Stimulated activated CD4-positive, alpha-beta T cell treated with anti-CD3 and anti-CD28 coated beads, Interleukin-1b, Interleukin-23, amount 100 ng/mL, for 4 hours (primary cell): ENCODE measurements around the gene CHCHD1.
"Not testable (repeated sequence)": the region's sequence is repeated elsewhere in the genome, so short reads cannot be mapped to it uniquely, and the experiment has no call there.

ENCODE experiments used
- DNase-seq, 2 donors: peaks; one replicate each; pipeline ENCODE4 v3.0.0-alpha.2; 2020; ENCODE audit warnings: low read depth in 2 of 2

Gene CHCHD1

GRCh38 chr10:73791871-73792400 lies 10.1 kb downstream of the CHCHD1 start:
- no peak for DNase-seq

- no peak for DNase-seq
These were observed 11.6 kb downstream of the CHCHD1 start for GRCh38 chr10:73793456-73793855.

GRCh38 chr10:73795491-73795890 lies 13.6 kb downstream of the CHCHD1 start:
- DNase-seq: not testable (repeated sequence)

- not testable (repeated sequence) for DNase-seq
These were observed 14.2 kb downstream of the CHCHD1 start for GRCh38 chr10:73796035-73796434.

GRCh38 chr10:73796766-73797165 lies 14.9 kb downstream of the CHCHD1 start:
- no peak for DNase-seq

GRCh38 chr10:73797324-73798025 lies 15.6 kb downstream of the CHCHD1 start:
- no peak for DNase-seq

GRCh38 chr10:73798087-73798486 lies 16.2 kb downstream of the CHCHD1 start:
- no peak for DNase-seq

GRCh38 chr10:73798927-73799560 lies 17.2 kb downstream of the CHCHD1 start:
- DNase-seq: no peak

GRCh38 chr10:73799899-73800559 lies 18.2 kb downstream of the CHCHD1 start:
- no peak for DNase-seq

- DNase-seq: no peak
These were observed 18.9 kb downstream of the CHCHD1 start for GRCh38 chr10:73800560-73801252.

GRCh38 chr10:73801253-73801590 lies 19.4 kb downstream of the CHCHD1 start:
- DNase-seq: no peak

GRCh38 chr10:73802276-73802991 lies 20.6 kb downstream of the CHCHD1 start:
- DNase-seq: no peak

- DNase-seq: no peak
These were observed 21.9 kb downstream of the CHCHD1 start for GRCh38 chr10:73803680-73804286.

GRCh38 chr10:73806176-73806950 lies 24.5 kb downstream of the CHCHD1 start:
- DNase-seq: no peak

GRCh38 chr10:73807471-73807870 lies 25.6 kb downstream of the CHCHD1 start:
- no peak for DNase-seq

GRCh38 chr10:73808021-73808815 lies 26.4 kb downstream of the CHCHD1 start:
- no peak for DNase-seq

- DNase-seq: no peak
These were observed 27.4 kb downstream of the CHCHD1 start for GRCh38 chr10:73809061-73809818.

GRCh38 chr10:73810358-73810734 lies 28.5 kb downstream of the CHCHD1 start:
- DNase-seq: no peak
